GM12878 (cell line): ENCODE measurements around the gene DLK1. TPM values are rescaled to one million over a fixed set of nuclear protein-coding genes. Genes with fewer than 3 reads are reported as not detected.

Source experiments
- ATAC-seq: fragments of 200-7000 bp; cut with Tn5 transposase; 3 replicates; pipeline ENCODE4 v1.9.1; 2020; ENCODE audit warnings: mild to moderate bottlenecking, moderate library complexity
- BruUV-seq: library from RNA; stranded (reverse); fragments of 400-500 nt; replicated peaks from 2 replicates; lab custom pipeline; 2021; lab: Mats Ljungman, UMichigan
- CTCF ChIA-PET: fragments of 300-600 bp; sonication (Branson Sonifier 250); formaldehyde crosslinking; extraction: SDS; loops from one replicate; lab custom pipeline; 2021; ENCODE audit warnings: inconsistent platforms; lab: Yijun Ruan, JAX
- POLR2A ChIA-PET: fragments of 350-600 bp; formaldehyde crosslinking; extraction: SDS; loops from one replicate; lab custom pipeline; 2021; ENCODE audit warnings: inconsistent platforms; lab: Charles Lee
- RAD21 ChIA-PET: fragments of 300-600 bp; sonication (Branson Sonifier 250); formaldehyde crosslinking; loops from one replicate; lab custom pipeline; 2023; ENCODE audit warnings: antibody characterized with exemption; ENCODE audit not compliant: unreplicated experiment; lab: Charles Lee
- SMC1A ChIA-PET: fragments of 300-600 bp; sonication (Branson Sonifier 250); formaldehyde crosslinking; loops from one replicate; lab custom pipeline; 2023; ENCODE audit not compliant: unreplicated experiment, uncharacterized antibody; lab: Charles Lee
- DNase-seq: peaks from one replicate; pipeline ENCODE4 v3.0.0-alpha.2; 2011; ENCODE audit warnings: low read depth, low spot score
- FAIRE-seq: peaks from 3 replicates; lab custom pipeline; 2011; peaks lifted over from hg19 to GRCh38; lab: Jason Lieb, UNC
- H2AFZ ChIP-seq: 2 replicates; pipeline ENCODE4 v1.6.0; 2011; ENCODE audit warnings: low read depth, low read length, control low read depth; ENCODE audit not compliant: control insufficient read depth
- H3K27ac ChIP-seq: 2 replicates; pipeline ENCODE4 v1.5.1; 2011; ENCODE audit warnings: control low read depth; ENCODE audit not compliant: control insufficient read depth, insufficient read depth
- H3K27me3 ChIP-seq, 2 experiments: replicated peaks in 1 of 2; 2 replicates each; pipeline versions ENCODE4 v1.6.0 to v1.6.1; 2011; ENCODE audit warnings: low read length in 1 of 2; ENCODE audit not compliant: control insufficient read depth in 2 of 2, insufficient read depth in 2 of 2
- H3K36me3 ChIP-seq, 2 experiments: 2 replicates each; pipeline ENCODE4 v1.5.1; 2011; ENCODE audit warnings: low read length in 1 of 2; ENCODE audit not compliant: control insufficient read depth in 2 of 2, insufficient read depth in 2 of 2
- H3K4me1 ChIP-seq: 2 replicates; pipeline ENCODE4 v1.6.1; 2011; ENCODE audit warnings: mild to moderate bottlenecking, low read length, moderate library complexity, mixed read lengths; ENCODE audit not compliant: control insufficient read depth, insufficient read depth
- H3K4me2 ChIP-seq: 2 replicates; pipeline ENCODE4 v1.6.0; 2011; ENCODE audit warnings: control low read depth; ENCODE audit not compliant: control insufficient read depth, insufficient read depth
- H3K4me3 ChIP-seq: fragments of 200-600 bp; sonication (generic); 2 replicates; pipeline ENCODE4 v1.5.1; 2016
- H3K79me2 ChIP-seq: 2 replicates; pipeline ENCODE4 v1.6.0; 2011; ENCODE audit warnings: low read length; ENCODE audit not compliant: control insufficient read depth, insufficient read depth
- H3K9ac ChIP-seq: 2 replicates; pipeline ENCODE4 v1.8.0; 2011; ENCODE audit warnings: low read length, control low read depth, mixed read lengths; ENCODE audit not compliant: control insufficient read depth, insufficient read depth
- H3K9me3 ChIP-seq: replicated peaks from 3 replicates; pipeline ENCODE4 v1.5.1; 2011; ENCODE audit warnings: mild to moderate bottlenecking, low read length; ENCODE audit not compliant: control insufficient read depth, insufficient read depth
- H4K20me1 ChIP-seq: 2 replicates; pipeline ENCODE4 v1.6.0; 2011; ENCODE audit not compliant: control insufficient read depth, insufficient read depth
- RAD21 ChIP-seq: IDR thresholded peaks from 2 replicates; pipeline ENCODE4 v1.6.1; 2011; ENCODE audit warnings: mild to moderate bottlenecking, low read depth, low read length, moderate library complexity; ENCODE audit not compliant: insufficient read depth
- SMAD5 ChIP-seq: IDR thresholded peaks from 2 replicates; pipeline ENCODE4 v1.6.1; 2016; ENCODE audit warnings: antibody characterized with exemption, low read depth
- WGBS: methylation state at CpG from one replicate; pipeline ENCODE4 v1.1.6; 2016; ENCODE audit warnings: low lambda C conversion rate; ENCODE audit not compliant: insufficient replicate concordance, insufficient coverage; ENCODE audit errors: missing lambda C conversion rate; 5-methylcytosine and 5-hydroxymethylcytosine counted together
- in situ Hi-C: fragments of 300-500 bp; cut with MboI; formaldehyde crosslinking; loops from 9 replicates; pipeline ENCODE4 v1.14.3; 2018; ENCODE audit warnings: mixed read lengths
- intact Hi-C: fragments of 100-400 bp; cut with micrococcal nuclease; formaldehyde crosslinking; loops from one replicate; pipeline ENCODE4 v1.14.2; 2022; ENCODE audit not compliant: unreplicated experiment
- polyA plus RNA-seq, 11 experiments: library from polyadenylated mRNA; depleted of rRNA in 4 of 11; unstranded in 6 of 11; stranded (reverse) in 5 of 11; fragments of >200 nt; fragmentation: Nextera tagmentation in 4 of 11; fragmentation: Illumina TruSeq in 1 of 11; extraction: Ambion mirVana in 4 of 11; extraction: Trizol in 1 of 11; gene quantifications; 1 replicate in 1 of 11; 2 replicates in 10 of 11; pipeline versions ENCODE4 v1.2.1 to v1.2.3, GENCODE V29; 2011 to 2016; ENCODE audit warnings: inconsistent platforms in 2 of 11, missing spikeins in 2 of 11, low read depth in 1 of 11
- total RNA-seq, 4 experiments: library from RNA; depleted of rRNA in 3 of 4; stranded (reverse); fragments of >200 nt in 3 of 4; fragmentation: Illumina TruSeq in 1 of 4; extraction: Trizol in 1 of 4; gene quantifications; 2 replicates each; pipeline versions ENCODE4 v1.2.1 to v1.2.3, GENCODE V29; 2013 to 2021
- TF ChIP-seq, protein P1 (sequence below): fragments of 450-650 bp; conservative IDR thresholded peaks from 2 replicates; pipeline ENCODE4 v1.6.1; 2017; ENCODE audit warnings: mild to moderate bottlenecking, moderate library complexity

DLK1 gene
- total and polyA plus RNA-seq, 10 of the 15 experiments (the other 5 are each of a cell fraction or from before 2014, with no cell fraction given), result 0.87 TPM; not detected in 9

DNA sequence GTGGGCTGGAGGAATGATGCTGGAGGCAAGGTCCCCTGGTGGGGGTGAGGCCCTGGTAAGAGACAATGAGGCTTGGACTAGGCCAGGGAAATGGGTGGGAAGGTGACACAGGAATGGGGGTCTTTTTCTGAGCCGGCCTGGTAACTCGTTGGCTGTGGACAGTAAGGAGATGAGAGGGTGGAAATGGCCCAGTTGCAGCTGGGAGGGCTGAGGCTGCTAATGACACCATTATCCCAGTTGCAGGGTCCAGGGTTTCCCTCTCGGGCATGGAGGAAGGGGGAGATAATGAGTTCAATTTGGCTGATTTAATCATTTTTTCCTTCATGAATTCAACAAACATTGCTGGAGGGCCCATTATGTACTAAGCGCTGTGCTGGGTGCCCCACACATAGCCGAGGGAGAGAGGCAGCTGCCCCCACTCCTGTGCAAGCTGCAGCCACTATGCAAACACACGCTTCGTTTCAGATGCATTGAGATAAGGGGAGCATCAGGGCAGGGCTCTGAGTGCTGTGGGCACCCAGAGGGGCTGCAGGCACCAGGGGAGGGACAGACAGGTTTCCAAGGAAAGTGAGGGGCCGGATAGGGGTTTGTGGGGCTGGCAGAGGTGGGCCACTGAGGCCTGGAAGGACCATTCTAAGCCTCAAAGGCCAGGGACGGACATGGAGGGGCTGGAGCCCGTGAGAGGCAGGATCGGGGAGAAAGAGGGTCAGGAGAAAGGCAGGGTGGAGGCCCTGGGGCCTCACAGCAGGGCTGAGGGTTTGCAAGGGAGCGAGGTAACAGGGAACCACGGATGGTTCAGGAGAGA, 56.0 kb downstream of the DLK1 start:
- Histone ChIP-seq H3K9ac (no peak overlapping the region), H3K4me3 (no peak overlapping the region), H4K20me1 (no peaks in the 10 kb centered on the region), H3K79me2 (no peaks in the 10 kb centered on the region), H3K36me3 (no peaks in the 10 kb centered on the region), H3K27me3 (peaks cover 0 to 2% of the 10 kb centered on the region in 2 experiments; a peak in 2 of 4 replicates), H3K27ac (no peak overlapping the region), H3K4me1 (no peaks in the 10 kb centered on the region), H3K4me2 (no peak overlapping the region), H2AFZ (no peak overlapping the region), H3K9me3 (no peaks in the 10 kb centered on the region)
- 12% methylated on average over 13 of the region's 13 CpGs for WGBS
- BruUV-seq, result no TSS peak
- no peak for TF ChIP-seq RAD21
- no peak for TF ChIP-seq SMAD5
- TF ChIP-seq, protein P1, sequence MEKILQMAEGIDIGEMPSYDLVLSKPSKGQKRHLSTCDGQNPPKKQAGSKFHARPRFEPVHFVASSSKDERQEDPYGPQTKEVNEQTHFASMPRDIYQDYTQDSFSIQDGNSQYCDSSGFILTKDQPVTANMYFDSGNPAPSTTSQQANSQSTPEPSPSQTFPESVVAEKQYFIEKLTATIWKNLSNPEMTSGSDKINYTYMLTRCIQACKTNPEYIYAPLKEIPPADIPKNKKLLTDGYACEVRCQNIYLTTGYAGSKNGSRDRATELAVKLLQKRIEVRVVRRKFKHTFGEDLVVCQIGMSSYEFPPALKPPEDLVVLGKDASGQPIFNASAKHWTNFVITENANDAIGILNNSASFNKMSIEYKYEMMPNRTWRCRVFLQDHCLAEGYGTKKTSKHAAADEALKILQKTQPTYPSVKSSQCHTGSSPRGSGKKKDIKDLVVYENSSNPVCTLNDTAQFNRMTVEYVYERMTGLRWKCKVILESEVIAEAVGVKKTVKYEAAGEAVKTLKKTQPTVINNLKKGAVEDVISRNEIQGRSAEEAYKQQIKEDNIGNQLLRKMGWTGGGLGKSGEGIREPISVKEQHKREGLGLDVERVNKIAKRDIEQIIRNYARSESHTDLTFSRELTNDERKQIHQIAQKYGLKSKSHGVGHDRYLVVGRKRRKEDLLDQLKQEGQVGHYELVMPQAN, result no peak
- POLR2A ChIA-PET, result no interaction called here
- ATAC-seq (no peak), DNase-seq (no peak), FAIRE-seq (no peak)
- in situ Hi-C loops, result no loop called here
- intact Hi-C loops, result no loop called here
- RAD21 ChIA-PET, result no interaction called here
- SMC1A ChIA-PET, result no interaction called here
- CTCF ChIA-PET, result interaction anchor here (1.0 kb wide), 1 partner anchor 397 kb away, joined by 3 read pairs; no protein-coding TSS in a partner anchor
